Endothelial cell of umbilical vein (primary cell): ENCODE results near the gene SPACA6.

Source experiments
- POLR2A ChIP-seq: IDR thresholded peaks from 2 replicates; pipeline ENCODE4 v1.6.1; 2012; ENCODE audit warnings: low read depth, mild to moderate bottlenecking, control low read depth, low read length
- TF ChIP-seq, protein P1 (sequence below), 2 donors: IDR thresholded peaks; 1 replicate in 1 of 2; 2 replicates in 1 of 2; pipeline ENCODE4 v1.5.1; 2011; ENCODE audit warnings: low read length in 2 of 2, mild to moderate bottlenecking in 2 of 2, moderate library complexity in 2 of 2, control low read depth in 1 of 2, inconsistent platforms in 1 of 2, low read depth in 1 of 2; ENCODE audit not compliant: insufficient read depth in 1 of 2; ENCODE audit errors: extremely low read depth in 1 of 2

- no peak for TF ChIP-seq POLR2A
- TF ChIP-seq, protein P1, sequence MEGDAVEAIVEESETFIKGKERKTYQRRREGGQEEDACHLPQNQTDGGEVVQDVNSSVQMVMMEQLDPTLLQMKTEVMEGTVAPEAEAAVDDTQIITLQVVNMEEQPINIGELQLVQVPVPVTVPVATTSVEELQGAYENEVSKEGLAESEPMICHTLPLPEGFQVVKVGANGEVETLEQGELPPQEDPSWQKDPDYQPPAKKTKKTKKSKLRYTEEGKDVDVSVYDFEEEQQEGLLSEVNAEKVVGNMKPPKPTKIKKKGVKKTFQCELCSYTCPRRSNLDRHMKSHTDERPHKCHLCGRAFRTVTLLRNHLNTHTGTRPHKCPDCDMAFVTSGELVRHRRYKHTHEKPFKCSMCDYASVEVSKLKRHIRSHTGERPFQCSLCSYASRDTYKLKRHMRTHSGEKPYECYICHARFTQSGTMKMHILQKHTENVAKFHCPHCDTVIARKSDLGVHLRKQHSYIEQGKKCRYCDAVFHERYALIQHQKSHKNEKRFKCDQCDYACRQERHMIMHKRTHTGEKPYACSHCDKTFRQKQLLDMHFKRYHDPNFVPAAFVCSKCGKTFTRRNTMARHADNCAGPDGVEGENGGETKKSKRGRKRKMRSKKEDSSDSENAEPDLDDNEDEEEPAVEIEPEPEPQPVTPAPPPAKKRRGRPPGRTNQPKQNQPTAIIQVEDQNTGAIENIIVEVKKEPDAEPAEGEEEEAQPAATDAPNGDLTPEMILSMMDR (IDR thresholded peaks at IDR 0.05; ENCODE audit: extremely low read depth in 1 of 2, insufficient read depth in 1 of 2, low read depth in 1 of 2, low read length in 2 of 2): no peak
Observed at GRCh38 chr19:51693260-51693659, at the start of gene SPACA6.
